Stimulated activated CD8-positive, alpha-beta memory T cell treated with anti-CD3 and anti-CD28 coated beads, Interleukin-15, amount 100 ng/mL, for 24 hours (primary cell): ENCODE measurements around the gene TPM3.
"Not testable (repeated sequence)": the region's sequence is repeated elsewhere in the genome, so short reads cannot be mapped to it uniquely, and the experiment has no call there.

Source experiments
- DNase-seq: peaks from one replicate; pipeline ENCODE4 v3.0.0-alpha.2; 2020; ENCODE audit warnings: low read depth

TPM3 gene

DNA sequence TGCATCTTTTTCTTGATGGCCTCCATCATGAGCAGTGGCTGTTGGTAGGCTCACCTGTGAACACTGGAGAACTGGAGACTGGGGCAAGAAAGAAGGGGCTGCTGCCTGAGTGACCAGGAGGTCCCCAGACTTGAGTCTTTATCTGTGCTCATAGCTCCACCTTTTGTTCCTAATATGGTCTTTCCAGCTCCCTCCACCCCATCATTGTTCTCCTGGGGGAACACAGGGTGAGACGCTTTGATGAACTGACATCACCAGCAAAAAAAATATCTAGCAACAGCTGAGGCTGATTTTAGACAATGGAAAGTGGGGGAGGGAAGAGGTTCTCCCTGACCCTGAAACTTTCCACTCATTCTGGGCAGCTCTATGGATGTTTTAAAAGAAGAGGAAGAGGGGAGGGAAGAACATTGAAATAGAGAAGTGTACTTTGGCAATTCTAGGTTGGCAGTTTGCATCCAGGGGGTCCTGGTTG lies at the start of gene TPM3:
TPM3 (minus strand) TSS at position 111 of the 472 bp plus-strand sequence; CDS start at position 29, 82 bp downstream.
- DNase-seq = no peak

DNA sequence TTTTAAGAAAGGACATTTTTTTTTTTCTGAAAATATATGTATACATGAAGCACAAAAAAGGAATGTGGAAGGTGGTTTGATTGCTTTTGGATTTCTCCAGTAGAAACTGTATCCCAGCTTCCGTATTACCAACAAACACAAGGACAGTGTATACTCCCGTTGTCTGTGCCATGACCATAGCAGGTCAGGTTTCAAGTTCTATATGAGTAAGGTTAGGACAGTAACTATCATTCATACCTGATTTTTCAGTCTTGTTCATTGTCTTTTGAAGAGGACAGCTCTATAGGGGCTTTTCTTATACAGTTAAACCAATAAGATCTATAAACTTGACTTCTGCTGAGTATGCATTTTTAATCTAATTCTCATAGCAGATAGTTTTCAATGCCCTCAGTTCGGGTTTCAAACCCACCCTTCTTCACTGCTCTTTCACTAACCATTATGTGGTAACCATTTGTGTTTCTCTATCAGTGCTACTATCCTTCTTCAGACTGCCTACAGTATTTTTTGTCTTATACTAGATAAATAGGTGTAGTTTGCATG lies 48.5 kb upstream of the TPM3 start:
- no peak for DNase-seq

DNA sequence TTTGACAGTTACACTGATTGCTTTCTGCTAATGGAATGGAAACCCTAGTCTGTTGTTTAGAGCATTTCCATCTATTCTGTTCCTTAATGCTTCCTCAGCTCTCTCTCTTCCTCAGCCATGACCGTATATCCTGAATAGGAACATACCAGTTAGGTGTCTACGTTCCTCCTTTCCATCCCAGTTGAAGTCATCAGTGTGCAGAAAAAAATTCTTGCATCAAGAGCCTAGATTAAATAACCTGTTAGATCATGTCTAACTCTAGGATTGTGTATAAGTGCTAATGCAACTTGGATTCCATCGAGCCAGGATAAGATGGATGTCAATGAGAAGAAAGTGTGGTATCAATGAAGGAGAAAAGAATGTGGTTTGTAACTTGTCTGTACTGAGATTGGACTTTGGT lies 47.6 kb upstream of the TPM3 start:
- DNase-seq = no peak

DNA sequence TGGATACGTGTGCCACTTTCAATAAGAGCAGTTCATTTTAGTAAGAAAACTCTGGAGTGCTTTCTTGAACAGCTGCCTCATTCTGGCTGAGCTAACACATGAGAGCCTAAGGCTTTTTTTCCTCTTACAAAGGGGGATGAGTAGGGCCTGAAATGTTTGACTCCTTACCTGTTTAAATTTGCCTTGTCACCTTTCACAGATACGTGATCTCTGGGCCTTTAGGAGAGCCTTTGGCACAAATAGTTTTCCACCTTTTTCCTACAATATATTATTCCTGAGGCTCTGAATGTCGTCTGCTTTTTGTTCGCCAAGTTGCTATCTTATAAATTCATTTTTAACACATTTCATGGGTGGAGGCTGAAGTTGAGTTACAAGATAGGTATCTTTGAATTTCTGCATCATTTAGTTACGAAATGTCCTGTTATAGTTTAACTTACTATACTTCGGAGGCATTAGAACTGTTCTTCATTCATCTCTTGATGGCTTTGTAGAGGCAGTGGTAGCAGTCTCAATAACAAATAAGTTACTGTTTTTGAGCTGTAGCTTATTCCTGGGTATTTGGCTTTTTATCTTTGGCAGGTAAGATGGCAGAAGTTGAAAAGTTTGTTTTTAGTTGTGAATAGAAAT lies 46.1 kb upstream of the TPM3 start:
- no peak for DNase-seq

DNA sequence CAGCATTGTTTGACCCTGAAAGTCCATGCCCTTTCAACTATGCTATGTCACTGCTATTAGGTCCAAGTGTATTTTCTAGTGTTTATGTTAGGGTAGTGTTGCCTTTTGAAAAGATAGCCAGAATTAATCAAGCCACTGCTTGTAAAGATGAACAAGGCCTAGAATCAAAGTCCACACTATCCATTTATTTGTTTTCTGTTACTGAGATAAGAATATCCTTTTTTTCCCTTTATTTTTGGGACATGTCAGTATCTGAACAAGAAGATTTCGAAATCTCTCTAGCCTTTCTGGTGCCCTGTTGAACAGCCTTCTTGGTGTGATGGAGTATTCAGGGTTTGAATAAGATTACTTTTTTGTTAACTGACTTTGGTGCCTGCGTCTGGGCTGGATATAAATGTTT lies 45.5 kb upstream of the TPM3 start:
- DNase-seq = no peak

DNA sequence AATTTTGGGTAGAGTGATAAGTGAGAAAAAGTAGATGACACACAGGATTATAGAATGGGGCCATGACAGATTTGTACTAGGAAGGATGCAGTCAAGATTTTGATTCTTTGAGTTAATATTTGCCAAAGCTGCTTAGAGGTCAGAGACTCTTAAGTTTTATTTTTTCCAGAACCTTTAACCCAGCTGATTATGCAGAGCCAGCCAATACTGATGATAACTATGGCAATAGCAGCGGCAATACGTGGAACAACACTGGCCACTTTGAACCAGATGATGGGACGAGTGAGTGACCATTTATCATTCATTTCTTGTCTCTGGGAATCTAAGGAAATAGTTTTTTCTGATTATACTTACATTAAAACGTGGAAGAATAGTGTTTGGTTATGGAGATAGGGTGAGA lies 45.0 kb upstream of the TPM3 start:
- DNase-seq = no peak

DNA sequence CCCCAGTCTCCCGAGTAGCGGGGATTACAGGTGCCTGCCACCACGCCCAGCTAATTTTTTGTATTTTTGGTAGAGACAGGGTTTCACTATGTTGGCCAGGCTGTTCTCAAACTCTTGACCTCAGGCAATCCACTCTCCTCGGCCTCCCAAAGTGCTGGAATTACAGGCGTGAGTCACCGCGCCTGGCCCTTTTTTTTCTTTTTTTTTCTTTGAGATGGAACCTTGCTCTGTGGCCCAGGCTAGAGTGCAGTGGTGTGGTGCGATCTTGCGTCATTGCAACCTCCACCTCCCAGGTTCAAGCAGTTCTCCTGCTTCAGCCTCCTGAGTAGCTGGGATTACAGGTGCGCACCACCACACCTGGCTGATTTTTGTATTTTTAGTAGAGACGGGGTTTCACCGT lies 41.2 kb upstream of the TPM3 start:
- not testable (repeated sequence) for DNase-seq

DNA sequence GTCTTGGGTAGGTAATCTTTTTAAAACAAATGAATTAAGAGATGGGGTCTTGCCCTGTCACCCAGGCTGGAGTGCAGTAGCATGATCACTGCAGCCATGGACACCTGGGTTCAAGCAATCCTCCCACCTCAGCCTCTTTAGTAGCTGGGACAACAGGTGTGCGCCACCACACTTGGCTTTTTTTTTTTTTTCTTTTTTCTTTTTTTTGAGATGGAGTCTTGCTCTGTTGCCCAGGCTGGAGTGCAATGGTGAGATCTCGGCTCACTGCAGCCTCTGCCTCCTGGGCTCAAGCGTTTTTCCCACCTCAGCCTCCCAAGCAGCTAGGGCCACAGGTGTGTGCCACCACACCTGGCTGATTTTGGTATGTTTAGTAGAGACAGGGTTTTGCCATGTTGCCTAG lies 39.2 kb upstream of the TPM3 start:
- not testable (repeated sequence) for DNase-seq

DNA sequence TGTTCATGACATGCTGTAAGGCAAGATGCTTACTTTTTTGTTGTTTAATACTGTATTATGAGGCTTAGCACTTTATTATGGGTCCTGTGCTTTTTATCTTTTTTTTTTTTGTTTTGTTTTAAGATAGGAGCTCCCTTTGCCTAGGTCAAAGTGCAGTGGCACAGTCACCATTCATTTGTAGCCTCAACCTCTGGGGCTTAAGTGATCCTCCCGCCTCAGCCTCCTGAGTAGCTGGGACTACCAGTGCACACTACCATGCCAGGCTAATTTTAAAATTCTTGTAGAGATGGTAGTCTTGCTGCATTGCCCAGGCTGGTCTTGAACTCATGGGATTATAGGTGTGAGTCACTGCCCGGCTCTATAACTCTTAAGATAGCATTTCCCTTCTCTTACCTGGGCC lies 33.5 kb upstream of the TPM3 start:
- DNase-seq = no peak

DNA sequence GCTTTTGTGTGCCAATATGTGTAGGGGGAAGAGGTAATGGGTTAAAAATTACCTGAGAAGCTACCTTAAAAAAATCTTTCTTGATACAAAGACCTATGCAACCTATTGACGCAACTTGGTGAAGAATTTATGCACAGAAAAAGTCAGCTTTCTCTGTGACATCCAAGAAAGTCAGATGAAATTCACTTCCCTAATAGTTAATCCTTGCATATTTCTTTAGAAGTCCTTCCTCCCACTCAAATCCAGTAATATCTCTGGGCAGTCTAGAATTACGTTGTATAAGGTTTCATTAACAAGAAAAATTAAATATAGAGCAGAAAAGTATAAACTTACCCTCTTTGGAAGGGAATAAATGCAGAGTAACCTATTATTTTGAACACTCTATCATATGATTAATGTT lies 31.7 kb upstream of the TPM3 start:
- no peak for DNase-seq

DNA sequence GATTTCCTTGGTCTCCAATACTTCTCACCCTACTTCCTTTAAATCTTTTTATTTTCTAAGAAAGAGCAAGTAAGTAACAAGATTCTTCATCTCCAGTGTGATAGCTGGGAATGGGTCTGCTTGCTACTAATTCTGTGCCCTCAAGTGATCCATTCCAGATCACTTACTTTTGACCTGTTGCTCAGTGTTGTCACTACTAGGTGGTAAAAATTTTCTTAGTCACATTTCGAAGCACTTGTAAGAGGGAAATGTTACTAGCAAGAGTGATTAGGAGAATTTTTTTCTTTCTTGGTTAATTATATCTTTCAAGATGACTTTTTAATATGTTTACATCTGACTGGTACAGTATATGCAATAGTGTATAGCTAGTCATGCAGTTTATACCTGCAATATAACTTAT lies 31.0 kb upstream of the TPM3 start:
- DNase-seq = no peak

DNA sequence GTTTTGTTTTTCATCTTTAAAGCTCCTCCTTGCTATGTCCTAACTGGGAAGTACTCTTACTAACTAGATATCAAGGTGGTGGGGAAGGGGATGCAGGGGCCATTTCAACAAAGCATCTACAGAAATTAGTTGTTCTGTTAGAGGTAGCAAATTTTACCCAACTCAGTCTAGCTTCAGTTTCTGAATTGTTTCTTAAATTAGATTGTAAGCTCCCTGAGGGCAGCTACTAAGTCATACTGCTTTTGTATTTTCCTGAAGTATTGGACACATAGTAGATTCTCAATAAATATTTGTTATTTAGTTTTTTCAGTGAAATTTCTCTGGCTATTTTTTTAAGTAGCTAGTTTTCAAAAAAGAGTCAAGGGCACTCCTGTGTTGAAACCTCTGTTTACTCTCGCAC lies 30.6 kb upstream of the TPM3 start:
- DNase-seq = no peak

DNA sequence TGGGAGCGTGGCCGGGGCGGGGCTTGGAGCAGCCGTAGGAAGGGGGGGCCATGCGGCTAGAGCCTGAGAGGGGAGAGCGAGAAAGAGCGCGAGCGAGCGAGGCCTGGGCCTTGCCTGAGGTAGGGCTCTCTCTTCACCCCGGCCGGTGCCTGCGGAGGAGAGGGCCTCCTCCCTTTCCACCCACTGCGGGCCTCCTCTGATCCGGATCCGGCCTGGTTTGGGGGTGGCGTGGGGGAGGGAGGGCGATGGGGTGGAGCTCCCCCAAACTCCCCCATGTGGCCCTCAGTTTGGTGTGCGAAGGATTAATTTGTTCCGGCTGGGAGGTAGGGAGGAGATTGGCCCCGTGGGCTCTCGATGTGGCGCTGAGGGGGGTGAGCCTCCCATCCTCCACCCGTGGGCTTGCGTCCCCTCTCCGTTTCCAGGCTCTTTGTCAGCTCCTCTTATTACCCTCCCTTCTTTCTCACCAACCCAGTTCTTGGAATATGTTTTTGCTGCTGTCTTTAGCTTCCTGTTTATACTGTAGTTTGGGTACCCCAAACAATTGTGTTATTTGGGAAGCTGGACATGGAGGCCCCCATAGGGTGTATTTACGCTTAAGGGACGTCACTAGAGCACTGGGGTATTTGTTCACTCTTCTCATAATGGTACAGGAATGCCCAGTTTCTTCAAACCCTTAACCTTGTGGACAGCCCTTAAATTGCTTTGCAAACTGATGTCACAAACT lies 29.5 kb upstream of the TPM3 start:
- DNase-seq = peak; percentile 42

DNA sequence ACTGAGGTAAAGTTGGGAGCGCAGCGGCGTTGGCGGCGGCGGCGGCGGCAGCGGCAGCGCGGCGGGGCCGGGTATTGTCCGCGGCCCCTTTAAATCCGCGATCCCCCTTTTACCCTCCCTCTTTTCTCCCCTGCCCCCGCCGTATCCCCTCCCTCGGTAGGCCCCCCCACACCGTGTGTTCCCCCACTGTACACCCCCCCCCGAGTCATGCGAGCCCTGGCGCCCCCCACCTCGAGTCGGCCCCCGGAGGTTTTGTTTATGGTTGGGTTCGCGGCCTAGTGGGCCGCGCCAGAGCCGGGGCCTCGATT lies 29.0 kb upstream of the TPM3 start:
- DNase-seq = no peak

DNA sequence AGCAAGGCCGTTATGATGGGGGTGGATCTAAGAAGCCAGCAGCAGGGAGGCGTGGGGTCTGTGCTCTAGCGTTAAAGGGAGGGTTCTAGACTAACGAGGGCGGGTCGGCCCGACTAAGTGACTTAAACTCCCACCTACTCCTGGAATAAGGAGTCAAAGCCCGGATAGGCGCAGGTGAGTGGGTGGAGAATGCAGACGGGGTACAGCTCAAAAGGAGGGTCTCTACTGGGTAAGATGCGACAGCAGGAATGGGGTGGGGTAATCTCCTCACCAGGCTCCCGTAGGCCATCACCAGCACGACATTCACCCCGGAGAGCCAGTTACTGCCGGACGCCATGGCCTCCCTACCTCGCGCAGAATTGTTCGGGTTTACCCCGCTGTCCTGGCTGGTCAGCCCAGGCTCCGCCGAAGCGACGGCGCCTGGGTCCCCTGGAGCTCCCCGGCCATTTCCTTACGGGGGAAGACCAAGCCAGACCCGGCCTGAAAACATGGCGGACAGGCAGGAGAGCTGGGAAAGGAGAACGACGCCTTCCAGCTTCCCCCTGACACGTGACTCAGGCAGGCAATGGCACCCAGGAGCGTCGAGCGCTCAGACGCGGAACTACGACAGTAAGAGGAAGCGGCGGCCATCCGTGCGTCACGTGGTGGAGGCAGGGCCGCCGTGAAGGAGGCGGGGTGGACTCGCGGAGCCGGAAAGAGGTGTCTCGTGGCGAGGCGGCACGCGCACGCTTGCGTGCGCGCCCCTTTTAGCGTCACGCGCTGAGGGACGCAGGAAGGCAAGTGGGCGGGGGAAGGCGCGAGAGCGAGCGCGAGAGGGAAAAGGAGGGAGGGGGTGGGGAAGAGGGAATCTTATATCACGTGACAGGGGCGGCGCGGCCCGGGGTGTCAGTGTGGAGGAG lies 28.4 kb upstream of the TPM3 start, which contains the start of gene UBAP2L:
UBAP2L (plus strand) TSS at position 885 of the 899 bp plus-strand sequence. CDS start 4,169 bp downstream, outside the sequence.
- peak; percentile 93 for DNase-seq

DNA sequence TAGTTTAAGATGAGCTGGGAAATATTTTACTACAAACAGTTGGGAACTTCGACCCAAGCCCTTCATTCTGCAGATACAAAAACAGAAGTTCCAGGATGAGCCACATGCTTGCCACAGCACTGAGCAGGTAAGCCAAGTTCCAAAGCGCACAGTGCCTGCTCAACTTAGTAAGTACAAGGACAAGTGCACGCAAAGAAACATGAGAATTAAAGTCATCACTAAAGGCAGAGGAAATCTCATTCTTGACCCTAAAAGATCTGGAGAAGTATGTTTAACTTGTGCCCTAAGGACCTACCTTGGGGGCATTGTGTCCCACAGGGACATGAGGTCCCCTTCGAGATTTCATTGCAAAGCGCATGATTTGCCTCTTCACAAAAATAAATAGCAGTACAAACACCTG lies 27.6 kb upstream of the TPM3 start:
- no peak for DNase-seq

DNA sequence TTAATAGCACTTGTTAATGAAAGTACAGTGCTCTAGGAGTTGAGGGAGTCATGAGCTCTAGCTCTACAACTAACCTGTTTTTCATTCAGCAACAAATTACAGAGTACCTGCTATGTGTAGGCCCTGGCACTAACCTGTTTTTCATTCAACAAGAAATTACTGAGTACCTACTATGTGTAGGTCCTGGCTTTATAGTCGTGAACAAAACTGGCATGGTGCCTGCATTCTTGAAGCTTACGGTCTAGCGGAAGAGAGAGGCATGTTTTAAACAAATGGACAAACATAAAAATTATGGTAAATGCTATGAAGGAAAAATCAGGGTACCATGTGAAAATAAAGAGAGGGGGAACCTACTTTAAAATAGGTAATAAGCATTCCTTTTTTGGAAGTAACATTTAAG lies 26.6 kb upstream of the TPM3 start:
- DNase-seq = no peak

DNA sequence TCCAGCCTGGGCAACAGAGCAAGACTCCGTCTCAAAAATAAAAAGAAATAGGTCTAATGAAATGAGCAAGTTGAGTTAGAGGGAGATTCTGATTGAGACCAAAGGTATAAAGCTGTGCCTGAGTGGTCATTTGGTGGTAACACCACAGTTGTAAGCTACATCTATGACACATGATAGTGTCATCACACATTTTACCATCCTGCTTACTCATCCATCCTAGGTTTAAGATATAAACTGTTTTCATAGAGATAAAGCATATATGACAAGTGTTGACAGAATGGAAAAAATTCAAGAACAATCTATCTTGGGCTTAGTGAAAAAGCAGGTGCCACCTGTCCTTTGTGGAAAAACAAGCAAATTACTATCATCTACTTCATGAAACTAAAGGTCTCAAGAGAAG lies 21.4 kb upstream of the TPM3 start:
- no peak for DNase-seq

DNA sequence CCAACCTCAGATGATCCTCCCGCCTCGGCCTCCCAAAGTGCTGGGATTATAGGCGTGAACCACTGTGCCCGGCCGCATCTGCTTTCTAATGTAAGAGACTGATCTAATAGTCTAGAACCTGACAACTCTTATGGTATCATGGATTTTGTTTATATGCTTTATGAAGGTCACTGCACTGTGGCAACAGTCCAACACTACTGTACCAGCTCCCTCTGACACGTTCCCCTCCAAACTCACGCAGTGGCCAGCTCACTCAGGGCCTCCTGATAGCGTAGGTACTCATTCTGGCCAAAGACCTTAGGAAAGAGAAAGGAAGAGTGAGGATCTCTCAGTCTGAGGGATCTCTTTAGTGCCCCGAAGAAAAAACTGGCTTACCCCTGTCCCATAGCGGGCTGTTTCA lies 20.2 kb upstream of the TPM3 start:
- DNase-seq = no peak

DNA sequence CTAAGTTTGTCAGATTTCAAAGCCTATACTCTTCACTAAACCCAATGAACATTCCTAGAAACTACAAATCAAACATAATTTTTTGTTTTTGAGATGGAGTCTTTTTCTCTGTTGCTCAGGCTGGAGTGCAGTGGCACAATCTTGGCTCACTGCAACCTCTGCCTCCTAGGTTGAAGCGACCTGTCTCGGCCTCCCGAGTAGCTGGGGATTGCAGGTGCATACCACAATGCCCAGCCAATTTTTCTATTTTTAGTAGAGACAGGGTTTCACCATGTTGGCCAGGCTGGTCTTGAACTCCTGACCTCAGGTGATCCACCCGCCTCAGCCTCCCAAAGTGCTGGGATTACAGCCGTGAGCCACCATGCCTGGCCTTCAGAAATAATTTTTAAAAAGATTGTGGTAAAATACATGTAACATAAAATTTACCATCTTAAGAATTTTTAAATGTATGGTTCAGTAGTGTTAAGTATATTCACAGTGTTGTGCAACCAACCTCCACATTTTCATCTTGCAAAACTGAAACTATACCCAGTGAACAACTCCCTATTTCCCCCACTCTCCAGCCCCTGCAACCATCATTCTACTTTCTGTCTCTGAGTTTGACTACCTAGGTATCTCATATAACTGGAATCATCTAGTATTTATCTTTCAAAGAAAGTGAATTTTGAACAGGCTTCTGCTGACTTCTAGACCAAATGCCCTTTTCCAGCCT lies 16.9 kb upstream of the TPM3 start:
- DNase-seq = no peak

DNA sequence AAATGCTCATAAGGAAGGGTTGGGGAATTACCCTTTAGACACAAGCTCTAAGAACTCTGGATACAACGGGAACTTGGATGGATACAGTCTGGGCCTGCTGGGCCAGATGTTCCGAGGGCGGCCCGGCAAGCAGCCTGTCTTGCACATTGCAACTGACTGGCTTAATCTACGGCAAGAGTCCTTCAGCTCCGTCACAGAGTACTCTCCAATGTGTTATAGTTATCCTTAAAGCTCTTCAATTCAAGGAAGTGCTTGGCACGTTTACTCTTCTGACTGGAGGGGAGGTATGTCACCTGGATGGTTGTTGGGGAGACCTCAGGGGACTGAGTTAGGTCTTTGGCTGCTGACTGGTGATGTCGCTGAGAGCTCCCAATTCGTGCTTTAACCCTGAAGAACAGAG lies 15.4 kb upstream of the TPM3 start:
- DNase-seq = no peak

DNA sequence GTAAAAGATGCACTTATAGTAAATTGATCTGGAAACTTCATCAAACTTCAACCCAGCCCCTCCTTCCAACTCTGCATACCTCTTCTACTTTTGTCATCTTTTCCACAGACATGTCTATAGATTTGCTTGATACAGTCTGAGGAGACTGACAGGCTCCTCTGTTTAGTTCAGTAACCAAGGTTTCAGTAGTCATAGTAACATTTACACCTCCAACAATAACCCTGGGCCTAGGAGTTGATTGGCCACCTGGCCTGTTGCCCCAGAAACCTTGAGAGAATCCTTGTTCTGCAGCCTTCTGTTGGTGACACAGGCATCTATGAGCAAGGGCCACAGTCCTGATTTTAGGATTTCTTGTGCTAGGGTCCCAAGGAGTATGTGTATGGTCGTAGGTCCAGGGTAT lies 14.3 kb upstream of the TPM3 start, which contains the start of gene CFAP141:
CFAP141 (minus strand) TSS at position 138 of the 400 bp plus-strand sequence; CDS start at position 112, 26 bp downstream.
- no peak for DNase-seq
